Measurements from ENCODE around the gene AKAP5.

GRCh38 chr14:64454671-64455070 is 10.6 kb upstream of the AKAP5 start:
- TF ChIP-seq EZH2phosphoT487 (IDR thresholded peaks at IDR 0.05; ENCODE audit: insufficient read depth, low read depth) (no peak), EZH2 (IDR thresholded peaks at IDR 0.05; ENCODE audit: insufficient read depth, poor library complexity, severe bottlenecking) (no peak)
